ENCODE results near the gene MED29.
"Not testable (repeated sequence)": the region's sequence is repeated elsewhere in the genome, so short reads cannot be mapped to it uniquely, and the experiment has no call there.

MED29 gene

DNA sequence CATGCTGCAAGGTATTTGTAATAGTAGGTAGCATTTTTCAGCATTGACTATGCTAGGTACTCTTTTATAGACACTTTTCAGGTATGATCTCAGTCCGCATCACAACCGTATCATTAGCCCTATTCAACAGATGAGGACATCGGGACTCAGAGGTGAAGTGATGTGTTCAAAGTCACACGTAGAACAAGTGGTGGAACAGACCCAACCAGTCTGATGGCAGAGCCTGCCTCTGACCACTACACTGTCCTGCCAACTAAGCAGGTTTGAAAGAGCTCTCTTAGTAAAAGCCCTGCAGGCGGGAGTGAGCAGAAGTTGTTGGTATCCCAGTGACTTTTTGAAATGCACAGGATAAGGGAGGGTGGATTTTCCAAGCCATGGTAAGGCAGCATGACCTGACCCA, 20.4 kb upstream of the MED29 start:
- no peak for DNase-seq (ENCODE audit: low read depth in 1 of 2, low spot score in 1 of 2)

DNA sequence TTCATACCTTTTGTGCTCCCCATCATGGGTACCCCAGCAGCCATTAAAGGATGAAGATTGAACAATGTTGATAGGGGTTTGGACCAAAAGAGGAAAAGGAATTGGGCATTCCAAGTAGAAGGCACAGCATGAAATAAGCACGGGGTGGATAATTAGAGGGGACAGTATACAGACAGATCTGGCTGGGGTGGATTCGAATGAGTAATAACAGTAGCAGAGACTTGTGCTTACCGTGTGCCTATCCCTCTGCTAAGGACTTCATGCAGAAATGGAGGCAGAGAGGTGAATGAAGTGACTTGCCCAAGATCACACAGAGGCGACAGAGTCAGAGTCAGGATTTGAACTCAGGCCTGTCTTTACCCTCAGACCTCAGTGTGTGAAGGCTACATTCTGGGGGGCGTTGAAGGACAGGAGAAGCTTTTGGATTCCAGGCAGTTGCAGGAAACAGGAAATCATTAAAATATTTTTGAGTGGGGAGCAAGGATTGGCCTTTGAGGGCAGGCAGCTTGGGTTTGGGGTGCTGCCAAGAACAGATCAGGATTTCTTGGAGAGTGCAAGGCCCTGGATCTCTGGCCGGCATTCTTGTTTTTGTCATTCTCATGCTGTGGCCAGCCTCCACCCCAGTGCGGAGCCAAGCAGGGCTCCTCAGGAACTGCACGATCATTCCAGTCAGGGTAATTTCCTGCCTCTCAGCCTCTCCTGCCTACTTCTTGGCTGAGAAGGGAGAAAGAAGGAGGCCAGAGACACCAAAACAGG, 19.0 kb upstream of the MED29 start:
- DNase-seq (ENCODE audit: low read depth in 1 of 2, low spot score in 1 of 2), result no peak

DNA sequence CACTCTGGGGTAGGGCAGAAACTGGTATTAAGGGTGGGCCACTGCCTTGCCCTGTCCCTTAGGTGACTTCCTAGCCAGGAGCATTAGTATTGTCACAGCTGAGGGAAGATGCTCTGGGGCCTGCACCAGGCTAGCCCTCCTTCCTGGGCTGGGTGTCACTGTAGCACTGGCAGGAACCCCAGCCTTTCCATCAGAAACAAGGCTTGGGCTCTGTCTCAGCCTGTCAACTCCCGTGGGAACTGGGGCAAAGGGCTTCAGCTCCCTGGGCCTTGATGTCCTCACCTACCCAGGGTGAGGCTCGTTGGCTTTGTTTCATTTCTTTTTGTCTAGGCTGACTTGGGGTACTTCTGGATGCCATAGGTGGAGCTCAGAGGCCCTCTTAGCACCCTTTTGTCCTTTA, 18.2 kb upstream of the MED29 start:
- no peak for DNase-seq (ENCODE audit: low read depth in 1 of 2, low spot score in 1 of 2)

DNA sequence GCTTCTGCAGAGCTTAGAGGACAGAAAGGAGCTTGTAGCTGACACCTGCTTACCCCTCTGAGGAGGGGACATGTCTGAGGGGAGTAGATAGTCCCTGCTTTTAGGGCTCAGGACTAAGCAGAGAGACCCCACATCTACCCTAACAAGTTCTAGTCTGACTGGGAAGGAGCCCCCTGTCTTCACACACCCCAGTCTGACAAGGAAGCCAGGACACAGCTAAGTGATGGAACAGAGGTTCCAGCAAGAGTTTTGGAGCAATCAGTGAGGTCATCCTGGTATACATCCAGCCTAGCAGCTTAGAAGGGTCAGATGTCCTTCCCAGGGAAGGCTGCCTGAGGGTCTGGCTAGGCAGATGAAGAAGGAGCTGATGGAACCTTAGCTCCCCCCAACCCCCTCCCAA, 15.2 kb upstream of the MED29 start:
- DNase-seq (ENCODE audit: low read depth in 1 of 2, low spot score in 1 of 2), result no peak

DNA sequence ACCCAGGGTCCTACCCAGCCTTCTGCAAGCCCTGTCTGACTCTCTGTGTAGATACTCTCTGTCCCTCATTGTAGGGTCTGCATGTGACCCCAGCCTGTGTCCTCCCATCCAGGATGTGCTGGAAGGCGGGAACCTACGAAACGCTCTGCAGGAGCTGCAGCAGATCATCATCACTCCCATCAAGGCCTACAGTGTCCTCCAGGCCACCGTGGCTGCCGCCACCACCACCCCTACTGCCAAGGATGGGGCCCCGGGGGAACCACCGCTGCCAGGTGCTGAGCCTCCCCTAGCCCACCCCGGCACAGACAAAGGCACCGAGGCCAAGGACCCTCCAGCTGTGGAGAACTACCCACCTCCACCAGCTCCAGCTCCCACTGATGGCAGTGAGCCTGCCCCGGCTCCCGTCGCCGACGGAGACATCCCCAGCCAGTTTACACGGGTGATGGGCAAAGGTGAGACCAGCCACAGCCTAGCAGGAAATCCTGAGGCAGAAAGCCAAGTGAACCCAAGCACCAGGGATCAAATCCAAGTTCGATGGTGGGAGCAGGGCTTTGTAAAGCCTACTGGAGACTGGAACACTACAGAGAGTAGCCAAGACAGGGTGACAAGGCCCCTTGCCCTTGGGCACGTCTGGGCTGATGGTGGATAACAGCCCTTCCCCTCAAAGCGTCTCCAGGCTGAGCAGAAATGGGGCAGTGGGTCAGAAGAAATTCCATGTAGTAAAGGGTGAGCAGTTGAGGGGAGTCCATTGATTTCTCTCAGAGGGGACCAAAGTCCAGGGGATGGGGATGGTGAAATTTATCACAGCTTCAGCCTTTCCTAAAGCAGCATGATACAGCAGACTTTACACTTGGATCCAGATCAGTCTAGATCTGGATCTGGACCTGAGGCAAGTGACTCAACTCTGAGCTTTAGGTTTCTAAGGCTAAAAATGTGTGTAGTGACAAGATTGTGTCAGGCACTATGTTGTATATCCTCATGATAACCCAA, 13.5 kb upstream of the MED29 start:
- no peak for DNase-seq (ENCODE audit: low read depth in 1 of 2, low spot score in 1 of 2)

DNA sequence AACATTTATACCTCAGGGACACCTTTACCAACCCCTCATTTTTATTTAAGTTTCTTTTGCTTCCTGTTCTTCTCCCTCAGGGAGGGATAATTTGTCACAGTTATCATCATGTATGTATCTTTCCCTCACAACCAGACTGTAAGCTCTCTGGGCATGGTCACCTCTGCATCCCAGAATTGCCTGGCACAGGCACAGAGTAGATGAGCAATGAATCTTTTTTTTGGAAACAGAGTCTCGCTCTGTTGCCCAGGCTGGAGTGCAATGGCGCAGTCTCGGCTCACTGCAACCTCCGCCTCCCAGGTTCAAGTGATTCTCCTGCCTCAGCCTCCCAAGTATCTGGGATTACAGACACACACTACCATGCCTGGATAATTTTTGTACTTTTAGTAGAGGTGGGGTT, 11.8 kb upstream of the MED29 start:
- DNase-seq (ENCODE audit: low read depth in 1 of 2, low spot score in 1 of 2), result not testable (repeated sequence)

DNA sequence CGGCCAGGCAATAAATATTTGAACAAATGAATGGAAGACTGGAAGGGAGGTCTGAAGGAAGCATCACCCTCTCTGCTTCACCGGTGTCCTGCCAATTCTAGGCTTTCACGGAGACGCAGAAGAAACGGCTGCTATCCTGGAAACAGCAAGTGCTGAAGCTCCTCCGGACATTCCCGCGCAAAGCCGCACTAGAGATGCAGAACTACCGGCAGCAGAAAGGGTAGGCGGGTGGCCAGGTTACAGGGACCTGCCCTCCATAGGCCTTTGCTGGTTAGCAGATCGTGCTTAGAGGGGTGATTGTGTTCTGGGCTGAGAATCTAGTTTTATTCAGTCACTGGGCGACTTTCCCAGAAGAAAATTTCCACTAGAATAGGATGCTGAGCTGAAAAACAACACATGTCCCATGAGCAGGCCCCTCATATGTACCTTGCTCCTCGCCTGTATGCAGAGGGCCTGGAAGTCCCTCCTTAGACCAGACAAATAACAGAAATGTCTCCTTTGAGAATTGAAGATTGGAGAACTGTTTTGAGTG, 11.2 kb upstream of the MED29 start:
- DNase-seq (ENCODE audit: low read depth in 1 of 2, low spot score in 1 of 2), result no peak

DNA sequence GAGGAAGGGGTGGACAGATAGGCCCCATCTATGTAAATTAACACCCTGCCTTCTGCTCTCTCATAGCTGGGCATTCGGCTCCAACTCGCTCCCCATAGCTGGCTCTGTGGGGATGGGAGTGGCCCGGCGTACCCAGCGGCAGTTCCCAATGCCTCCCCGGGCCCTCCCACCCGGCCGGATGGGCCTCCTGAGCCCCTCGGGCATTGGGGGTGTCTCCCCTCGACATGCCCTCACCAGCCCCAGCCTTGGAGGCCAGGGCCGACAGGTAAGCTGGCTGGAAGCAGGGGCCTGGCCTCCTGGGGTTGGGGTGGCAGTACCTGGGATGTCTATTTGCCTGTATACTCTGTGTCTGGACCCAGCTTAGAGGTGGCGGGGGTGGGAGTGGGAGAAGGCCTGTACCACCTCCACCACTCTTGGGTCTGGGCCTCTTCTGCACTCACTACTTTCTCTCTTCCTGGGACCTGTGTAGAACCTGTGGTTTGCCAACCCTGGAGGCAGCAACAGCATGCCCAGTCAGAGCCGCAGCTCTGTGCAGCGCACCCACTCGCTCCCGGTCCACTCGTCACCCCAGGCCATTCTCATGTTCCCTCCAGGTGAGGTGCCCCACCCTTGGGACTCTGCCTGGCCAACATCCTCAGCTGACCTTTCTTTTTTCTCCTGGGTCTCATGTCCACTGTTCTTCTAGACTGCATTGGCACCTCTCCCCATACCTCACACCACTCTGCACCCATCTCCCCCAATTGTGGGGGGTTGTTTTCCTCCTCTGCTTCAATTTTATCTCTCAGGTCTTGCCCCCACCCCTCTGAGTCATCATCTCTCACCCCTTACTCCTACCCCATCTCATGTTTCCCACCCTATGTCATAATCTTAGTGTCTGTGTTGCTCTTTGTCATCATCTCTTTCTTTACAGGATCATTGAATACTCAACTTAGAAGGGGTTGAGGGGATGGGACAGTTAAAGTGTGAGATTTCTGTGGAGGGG, 10.4 kb upstream of the MED29 start:
- DNase-seq (ENCODE audit: low read depth in 1 of 2, low spot score in 1 of 2), result no peak

DNA sequence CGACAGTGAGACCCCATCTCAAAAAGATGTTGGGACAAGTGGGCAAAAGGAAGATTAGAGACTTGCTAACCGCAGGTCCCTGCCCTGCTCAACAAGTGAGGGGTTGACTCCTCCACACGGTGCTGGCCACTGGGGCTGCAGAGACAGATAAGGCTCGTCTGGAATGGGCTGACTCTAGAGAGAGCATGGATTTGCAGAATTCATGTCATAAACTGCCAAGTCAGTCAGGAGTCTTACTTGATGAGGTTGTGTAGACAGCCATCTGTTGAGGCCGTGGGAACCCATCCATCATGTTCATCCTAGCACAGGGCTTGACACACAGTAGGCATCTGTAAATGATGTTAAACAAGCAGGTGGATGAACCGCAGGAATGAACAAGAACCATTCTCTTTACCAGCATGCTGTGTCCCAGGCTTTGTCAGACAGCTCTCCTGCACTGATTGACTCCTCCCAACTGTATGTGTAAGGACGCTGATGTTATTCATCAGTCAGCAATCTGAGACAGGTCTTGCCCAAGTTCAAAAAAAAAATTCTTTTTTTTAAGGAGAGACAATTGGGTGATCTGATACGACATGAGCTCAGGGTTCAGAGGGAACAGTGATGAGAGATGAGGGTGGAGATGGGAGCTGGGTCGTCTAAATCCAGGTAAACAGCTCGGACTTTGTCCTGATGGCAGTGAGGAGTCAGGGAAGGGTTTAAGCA, 9.1 kb upstream of the MED29 start:
- no peak for DNase-seq (ENCODE audit: low read depth in 1 of 2, low spot score in 1 of 2)

DNA sequence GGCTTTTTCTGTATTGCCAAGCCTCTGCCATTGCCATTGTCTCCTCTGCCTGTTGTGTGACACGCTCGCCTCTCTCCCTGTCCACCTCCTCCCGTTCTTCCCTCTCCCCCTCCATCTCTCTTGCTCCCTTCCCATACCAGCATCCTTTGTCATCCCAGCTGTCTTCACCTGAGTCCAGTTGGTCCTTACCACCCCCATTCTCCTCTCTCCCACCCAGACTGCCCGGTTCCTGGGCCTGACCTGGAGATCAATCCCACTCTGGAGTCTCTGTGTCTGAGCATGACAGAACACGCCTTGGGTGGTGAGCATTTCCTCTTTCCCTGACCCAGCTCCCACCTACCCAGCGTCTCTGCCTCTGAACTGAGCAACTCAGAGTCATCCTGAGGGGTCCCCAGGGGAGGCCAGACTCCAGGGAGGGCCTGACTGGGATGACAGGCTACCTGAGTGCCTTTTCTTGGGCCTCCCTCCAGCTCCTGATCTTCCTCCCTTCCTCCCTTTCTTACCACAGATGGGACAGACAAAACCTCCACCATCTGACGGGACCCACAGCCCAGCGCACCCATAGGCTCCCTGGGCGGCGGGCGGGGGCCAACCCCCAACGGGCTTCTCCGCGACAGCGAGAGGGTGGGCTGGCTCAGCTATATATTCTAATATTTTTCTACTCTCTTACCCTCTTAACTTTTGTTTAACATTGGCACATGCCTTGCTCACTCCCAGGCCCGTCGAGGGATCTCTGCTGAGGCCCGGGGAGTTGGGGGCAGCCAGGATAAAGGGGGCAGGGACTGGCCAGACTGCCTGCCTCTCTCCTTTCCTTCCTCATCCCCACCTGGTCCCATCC, 8.0 kb upstream of the MED29 start:
- DNase-seq (ENCODE audit: low read depth in 1 of 2, low spot score in 1 of 2), result no peak

DNA sequence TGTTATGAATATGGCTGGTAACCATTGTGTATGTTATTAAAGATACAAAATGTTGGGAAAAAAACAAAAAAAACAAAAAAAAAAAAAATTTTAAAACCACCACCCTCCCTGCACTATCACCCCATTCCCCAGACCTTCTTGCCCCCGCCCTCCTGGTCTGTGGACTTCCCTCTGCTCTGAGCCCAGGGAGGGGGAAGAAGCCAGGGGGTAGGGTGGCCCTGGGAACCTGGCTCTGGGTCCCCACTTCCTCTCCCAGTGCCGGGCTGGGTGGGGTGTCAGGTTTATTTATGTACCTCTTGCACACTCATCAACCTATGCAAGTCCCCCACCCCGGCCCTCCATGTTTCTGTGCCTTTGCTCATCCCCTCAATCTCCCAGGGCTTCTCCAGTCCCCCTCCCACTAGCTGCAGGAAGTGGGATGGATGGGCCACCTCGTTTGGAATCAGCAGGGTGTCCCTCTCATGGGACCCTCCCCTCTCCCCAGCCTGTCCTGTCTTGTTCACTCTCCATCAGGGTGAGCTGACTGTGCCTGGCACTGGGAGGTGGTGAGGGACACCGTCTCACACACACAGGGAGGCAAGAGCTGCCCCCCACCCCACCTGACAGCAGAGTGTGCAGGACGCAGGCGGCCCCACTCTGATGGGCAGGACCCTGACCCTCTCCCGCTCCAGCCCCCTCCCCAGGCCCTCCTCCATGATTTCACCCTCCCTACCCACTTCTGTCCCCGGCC, 6.2 kb upstream of the MED29 start:
- no peak for DNase-seq (ENCODE audit: low read depth in 1 of 2, low spot score in 1 of 2)

DNA sequence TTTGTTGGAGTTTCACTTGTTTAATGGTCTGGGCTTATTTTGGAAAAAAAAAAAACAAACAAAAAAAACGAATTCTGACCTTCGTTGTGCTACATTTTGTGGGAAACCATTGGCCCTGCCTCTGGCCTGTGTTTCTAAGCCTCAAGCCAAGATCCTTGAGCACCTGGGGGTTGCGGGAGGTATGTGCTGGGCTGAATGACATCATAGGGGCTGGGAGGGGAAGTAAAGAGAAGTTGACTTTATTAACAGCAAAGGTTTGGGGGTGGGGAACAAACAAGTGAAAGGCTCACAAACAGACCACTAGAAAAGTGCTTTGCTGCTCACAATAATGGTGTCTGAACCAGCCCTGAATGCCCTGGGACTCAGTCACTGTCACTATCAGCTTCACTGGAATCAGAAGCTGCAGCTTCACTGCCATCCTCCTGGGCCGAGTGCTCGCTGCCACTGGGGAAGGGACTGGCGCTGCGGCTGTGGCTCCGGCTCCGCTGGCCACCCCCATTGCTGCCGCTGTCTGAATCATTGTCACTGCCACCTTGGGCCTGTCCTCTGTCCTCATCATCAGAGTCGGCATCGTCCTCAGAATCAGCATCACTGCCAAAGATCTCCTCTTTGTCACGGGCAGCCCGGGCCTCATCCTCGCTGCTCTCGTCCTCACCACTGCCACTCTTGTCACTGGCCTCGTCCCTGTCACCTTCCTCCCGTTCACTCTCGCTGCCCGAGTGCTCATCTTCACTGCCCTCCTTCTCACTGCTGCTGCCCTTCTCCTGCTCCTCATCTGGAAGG, 5.4 kb upstream of the MED29 start:
- no peak for DNase-seq (ENCODE audit: low read depth in 1 of 2, low spot score in 1 of 2)

DNA sequence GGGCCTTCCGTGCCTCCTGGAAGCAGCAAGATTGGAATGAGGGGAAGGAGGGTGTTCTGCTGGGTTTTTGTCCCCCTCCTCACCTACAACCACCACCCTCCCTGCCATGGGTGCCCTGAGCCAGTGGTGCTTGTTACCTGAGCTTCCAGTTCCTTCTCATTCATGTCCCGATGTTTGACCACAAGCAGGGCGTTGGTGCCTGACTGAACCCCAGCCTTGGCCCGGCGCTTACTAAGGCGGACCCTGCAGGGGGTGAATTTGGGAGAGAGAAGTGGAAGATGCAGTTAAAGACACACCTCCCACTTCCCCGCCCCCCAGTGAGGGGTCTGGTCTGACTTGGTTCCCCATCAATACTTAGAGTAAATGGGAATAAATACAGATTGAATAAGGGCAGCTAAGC, 4.6 kb upstream of the MED29 start:
- DNase-seq (ENCODE audit: low read depth in 1 of 2, low spot score in 1 of 2), result no peak

DNA sequence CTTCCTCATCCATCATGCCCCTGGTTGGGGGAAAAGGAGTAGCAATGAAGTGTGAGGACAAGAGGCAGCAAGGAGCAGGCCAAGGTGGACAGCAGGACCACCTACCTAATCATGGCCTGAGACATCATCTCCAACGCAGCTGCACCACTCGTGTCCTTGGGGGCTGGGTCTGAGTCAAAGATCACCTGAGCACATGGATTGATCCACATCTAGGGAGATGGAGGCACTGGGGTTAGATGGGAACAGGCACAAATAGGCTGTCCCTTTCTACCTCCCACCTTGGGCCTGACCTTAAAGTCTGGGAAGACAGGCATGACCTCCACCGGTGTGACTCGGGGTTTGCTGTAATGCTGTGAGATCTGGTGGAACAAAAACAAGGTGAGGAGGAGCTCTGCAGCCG, 2.5 kb upstream of the MED29 start:
- DNase-seq (ENCODE audit: low read depth in 1 of 2, low spot score in 1 of 2), result no peak

DNA sequence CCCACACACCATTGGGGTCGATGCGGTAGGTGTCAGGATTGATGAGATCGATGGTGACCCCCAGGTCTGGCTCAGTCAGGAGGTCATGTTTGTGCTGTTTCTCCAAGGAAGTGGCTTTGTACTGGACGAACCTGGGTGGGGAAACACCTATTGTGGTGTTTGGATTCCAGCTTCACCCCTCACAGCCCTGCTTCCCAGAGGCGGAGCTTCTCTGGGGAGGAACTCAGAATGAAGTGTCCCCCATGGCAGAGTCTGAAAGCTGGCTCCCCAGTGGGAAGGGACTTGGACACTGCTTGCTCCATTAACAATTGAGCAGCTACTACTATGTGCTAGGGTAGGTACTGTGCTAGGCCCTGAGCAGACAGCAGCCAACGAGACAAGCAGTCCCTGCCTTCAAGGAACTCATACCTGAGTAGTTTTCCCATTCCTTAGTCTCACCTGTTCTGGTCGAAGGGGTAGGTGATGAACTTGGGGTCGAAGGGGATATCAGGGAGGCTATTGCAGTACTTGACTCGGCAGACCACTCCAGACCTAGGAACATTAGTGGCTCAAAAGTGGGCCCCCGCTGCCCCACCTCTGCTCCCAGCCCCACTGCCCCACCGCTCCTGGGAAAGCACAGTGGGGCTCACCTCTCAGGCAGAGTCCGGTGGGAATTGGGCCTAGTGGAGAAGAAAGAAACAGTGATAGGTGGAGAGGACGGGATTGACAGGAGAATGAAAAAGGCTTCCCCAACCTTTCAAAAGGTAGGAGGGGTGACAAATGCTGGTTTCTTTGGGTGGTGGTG, 1.4 kb upstream of the MED29 start:
- DNase-seq (ENCODE audit: low read depth in 1 of 2, low spot score in 1 of 2), result no peak

DNA sequence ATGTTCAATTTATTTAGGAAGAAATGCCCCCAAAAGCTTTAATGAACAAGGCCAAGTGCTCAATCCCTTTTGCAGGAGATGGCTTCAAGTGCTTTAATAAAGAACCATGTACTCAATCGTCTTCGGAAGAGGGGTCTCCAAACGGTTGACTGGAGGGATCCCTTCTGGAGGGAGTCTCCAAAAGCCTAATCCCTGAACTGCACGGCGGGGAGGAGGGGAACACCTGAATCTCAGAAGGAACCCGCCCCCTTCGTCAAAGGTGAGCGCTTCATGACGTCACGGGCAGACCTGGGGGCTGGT, 777 bp upstream of the MED29 start:
- peak in 1 of 2 donors; percentile 73 for DNase-seq (ENCODE audit: low read depth in 1 of 2, low spot score in 1 of 2)

Measured in activated CD4-positive, alpha-beta T cell treated with anti-CD3 and anti-CD28 coated beads, Interleukin-2, amount 50 U/mL, for 24 hours (primary cell).